ENCODE measurements around the gene CHMP2A. TPM values are rescaled to one million over a fixed set of nuclear protein-coding genes. Genes with fewer than 3 reads are reported as not detected.

Gene CHMP2A
- total and polyA plus RNA-seq, 2 of the 13 experiments (the other 11 are each of a cell fraction or from before 2014, with no cell fraction given): 49.7 to 55.0 TPM

GRCh38 chr19:58572818-58573657 is 18.1 kb upstream of the CHMP2A start, which contains the start of gene MZF1 (continued):
- TF ChIP-seq BORCS8-MEF2B (CRISPR knock-in tag; IDR thresholded peaks at IDR 0.05) (peak; percentile 64), ZNF607 (CRISPR knock-in tag; IDR thresholded peaks at IDR 0.05; ENCODE audit: borderline replicate concordance) (peak; percentile 85; the same call in 1 of the 2 replicates), ELK4 (CRISPR knock-in tag; IDR thresholded peaks at IDR 0.05; ENCODE audit: borderline replicate concordance) (no peak), POGK (CRISPR knock-in tag; conservative IDR thresholded peaks at IDR 0.05) (peak; percentile 78), ARHGAP35 (CRISPR knock-in tag; IDR thresholded peaks at IDR 0.05; ENCODE audit: borderline replicate concordance) (0 out of 2 replicates have a peak, but pooled peaks have one; percentile 38), ZNF282 (IDR thresholded peaks at IDR 0.05; ENCODE audit: partially characterized antibody) (no peak), SNAI1 (CRISPR knock-in tag; IDR thresholded peaks at IDR 0.05; ENCODE audit: borderline replicate concordance) (no peak; the same call in 1 of the 2 replicates), DMTF1 (CRISPR knock-in tag; IDR thresholded peaks at IDR 0.05) (no peak), ZHX2 (IDR thresholded peaks at IDR 0.05; ENCODE audit: low read depth) (peak; percentile 98), ZHX2 (CRISPR knock-in tag; IDR thresholded peaks at IDR 0.05; ENCODE audit: borderline replicate concordance) (no peak), ZSCAN25 (CRISPR knock-in tag; IDR thresholded peaks at IDR 0.05) (peak; percentile 15), KDM6A (CRISPR knock-in tag; IDR thresholded peaks at IDR 0.05; ENCODE audit: low read depth) (no peak), ZNF451 (CRISPR knock-in tag; IDR thresholded peaks at IDR 0.05) (0 out of 2 replicates have a peak, but pooled peaks have one; percentile 70), MEIS2 (CRISPR knock-in tag; IDR thresholded peaks at IDR 0.05) (no peak), ATF3 (CRISPR knock-in tag; IDR thresholded peaks at IDR 0.05) (peak; percentile 30; the same call in 1 of the 2 replicates), ZFP37 (CRISPR knock-in tag; IDR thresholded peaks at IDR 0.05; ENCODE audit: borderline replicate concordance) (no peak), ZNF460 (CRISPR knock-in tag; IDR thresholded peaks at IDR 0.05; ENCODE audit: borderline replicate concordance) (no peak)
